T-cell (primary cell): Measurements from ENCODE around the gene AGPAT4. TPM values are rescaled to one million over a fixed set of nuclear protein-coding genes. Genes with fewer than 3 reads are reported as not detected.

ENCODE experiments used
- ATAC-seq, 4 experiments: fragments of 200-7000 bp in 3 of 4; fragments of 150-1000 bp in 1 of 4; cut with Tn5 transposase; replicated peaks in 1 of 4; 1 replicate in 3 of 4; 2 replicates in 1 of 4; pipeline ENCODE4 v1.10.0; 2021; ENCODE audit warnings: moderate library complexity in 3 of 4, mild to moderate bottlenecking in 2 of 4, moderate number of reproducible peaks in 1 of 4
- CTCF ChIA-PET, 2 donors: fragments of 300-600 bp; sonication (Branson Sonifier 250); formaldehyde crosslinking; loops; one replicate each; lab custom pipeline; 2022; ENCODE audit warnings: antibody characterized with exemption in 2 of 2; lab: Charles Lee
- POLR2A ChIA-PET, 2 donors: fragments of 300-600 bp; sonication (Branson Sonifier 250); formaldehyde crosslinking; loops; one replicate each; lab custom pipeline; 2022; ENCODE audit warnings: antibody characterized with exemption in 2 of 2; lab: Charles Lee
- DNase-seq, 35 experiments: peaks; one replicate each; pipeline versions ENCODE4 v3.0.0 to v3.0.0-alpha.2; 2013 to 2023
- H3K27ac ChIP-seq: one replicate; pipeline ENCODE4 v1.5.1; 2013; ENCODE audit warnings: low read length
- H3K27me3 ChIP-seq, 2 experiments: replicated peaks in 1 of 2; 1 replicate in 1 of 2; 2 replicates in 1 of 2; pipeline versions ENCODE4 v1.6.1 to v1.7.0; 2013; ENCODE audit warnings: low read length in 1 of 2, mixed read lengths in 1 of 2; ENCODE audit not compliant: control insufficient read depth in 2 of 2, insufficient read depth in 2 of 2; ENCODE audit errors: extremely low read depth in 1 of 2
- H3K36me3 ChIP-seq, 2 donors: 1 replicate in 1 of 2; 2 replicates in 1 of 2; pipeline versions ENCODE4 v1.6.1 to v1.7.0; 2013; ENCODE audit warnings: low read length in 1 of 2; ENCODE audit not compliant: control insufficient read depth in 2 of 2, insufficient read depth in 1 of 2; ENCODE audit errors: extremely low read depth in 1 of 2
- H3K4me1 ChIP-seq, 2 experiments: 1 replicate in 1 of 2; 2 replicates in 1 of 2; pipeline versions ENCODE4 v1.6.1 to v1.7.0; 2013; ENCODE audit warnings: low read length in 2 of 2, mixed read lengths in 1 of 2; ENCODE audit not compliant: insufficient read depth in 2 of 2, control insufficient read depth in 1 of 2; ENCODE audit errors: extremely low read depth in 1 of 2
- H3K4me3 ChIP-seq, 2 donors: 1 replicate in 1 of 2; 2 replicates in 1 of 2; pipeline versions ENCODE4 v1.5.1 to v1.7.0; 2013; ENCODE audit warnings: mild to moderate bottlenecking in 2 of 2, low read length in 1 of 2, moderate library complexity in 1 of 2; ENCODE audit not compliant: control insufficient read depth in 1 of 2; ENCODE audit errors: extremely low read depth in 1 of 2
- H3K9me3 ChIP-seq: 2 replicates; pipeline ENCODE4 v1.7.0; 2013
- H3K27ac Mint-ChIP-seq, 2 donors: one replicate each; pipeline ENCODE4 v1.8.0; 2020 to 2021; ENCODE audit warnings: mild to moderate bottlenecking in 2 of 2, mixed read lengths in 2 of 2
- H3K27me3 Mint-ChIP-seq, 2 donors: one replicate each; pipeline ENCODE4 v1.8.0; 2021 to 2022; ENCODE audit warnings: mixed read lengths in 2 of 2
- H3K36me3 Mint-ChIP-seq: one replicate; pipeline ENCODE4 v1.8.0; 2021; ENCODE audit warnings: mixed read lengths
- H3K4me1 Mint-ChIP-seq, 3 donors: one replicate each; pipeline ENCODE4 v1.8.0; 2020 to 2022; ENCODE audit warnings: mixed read lengths in 3 of 3, mild to moderate bottlenecking in 1 of 3
- H3K4me3 Mint-ChIP-seq, 3 donors: one replicate each; pipeline ENCODE4 v1.8.0; 2020 to 2022; ENCODE audit warnings: mild to moderate bottlenecking in 3 of 3, mixed read lengths in 3 of 3, moderate library complexity in 3 of 3
- H3K9me3 Mint-ChIP-seq, 3 donors: one replicate each; pipeline ENCODE4 v1.8.0; 2020 to 2022; ENCODE audit warnings: mixed read lengths in 3 of 3
- WGBS: methylation state at CpG from one replicate; pipeline ENCODE4 v1.1.5; 2013; ENCODE audit warnings: missing lambda C conversion rate; ENCODE audit not compliant: insufficient coverage; 5-methylcytosine and 5-hydroxymethylcytosine counted together
- total RNA-seq, 35 experiments: library from RNA in 6 of 35; stranded (reverse) in 6 of 35; fragments of 120-200 nt in 1 of 35; gene quantifications; one replicate each; pipeline versions ENCODE4 v1.2.1 to v1.2.4 and lab custom pipeline; 2013 to 2026

The AGPAT4 gene
- total RNA-seq, 5 donors from 2014 or later (not counting 1 experiment from before 2014, with no cell fraction given): 5.6 to 15.0 (median 6.3) TPM

DNA sequence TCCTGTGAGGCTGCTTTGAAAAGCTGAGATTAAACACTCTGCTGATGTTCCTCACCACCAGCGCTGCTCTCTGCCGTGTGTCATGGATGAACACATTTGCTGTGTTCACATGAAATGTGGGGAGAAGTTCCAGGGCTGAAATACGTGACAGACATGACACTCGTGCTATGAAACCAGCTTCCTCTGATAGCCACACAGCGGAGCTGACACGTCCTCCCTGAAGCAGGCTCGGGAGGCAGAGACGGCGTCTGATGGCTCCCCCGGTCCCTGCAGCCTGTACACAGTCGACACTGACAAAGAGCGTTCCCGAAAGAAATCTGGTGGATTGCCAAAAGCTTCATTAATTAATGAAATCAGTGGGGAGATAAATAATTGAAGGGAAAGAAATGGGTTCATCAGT, 17.5 kb downstream of the AGPAT4 start:
- ChIA-PET POLR2A (interaction anchor here in 1 of 2 donors (0.8 kb wide), 1 partner anchor 17 kb away, joined by 3 read pairs; no protein-coding TSS in a partner anchor), CTCF (no interaction called here)
- Histone ChIP-seq H3K27me3 (no peaks in the 10 kb centered on the region), H3K4me3 (no peak overlapping the region), H3K9me3 (no peaks in the 10 kb centered on the region), H3K27ac (no peak overlapping the region), H3K36me3 (peaks cover 0 to 7% of the 10 kb centered on the region in 2 donors), H3K4me1 (no peaks in the 10 kb centered on the region)
- peaks cover 17% of the 10 kb centered on the region for H3K36me3 Mint-ChIP-seq
- H3K27ac Mint-ChIP-seq: no peak overlapping the region
- WGBS: 88% methylated on average over 12 of the region's 13 CpGs
- no peaks in the 10 kb centered on the region for H3K9me3 Mint-ChIP-seq
- H3K4me3 Mint-ChIP-seq: no peak overlapping the region
- ATAC-seq: no peak
- no peaks in the 10 kb centered on the region for H3K27me3 Mint-ChIP-seq
- DNase-seq: no peak
- H3K4me1 Mint-ChIP-seq: peaks cover 0 to 2% (median 0%) of the 10 kb centered on the region in 3 donors

DNA sequence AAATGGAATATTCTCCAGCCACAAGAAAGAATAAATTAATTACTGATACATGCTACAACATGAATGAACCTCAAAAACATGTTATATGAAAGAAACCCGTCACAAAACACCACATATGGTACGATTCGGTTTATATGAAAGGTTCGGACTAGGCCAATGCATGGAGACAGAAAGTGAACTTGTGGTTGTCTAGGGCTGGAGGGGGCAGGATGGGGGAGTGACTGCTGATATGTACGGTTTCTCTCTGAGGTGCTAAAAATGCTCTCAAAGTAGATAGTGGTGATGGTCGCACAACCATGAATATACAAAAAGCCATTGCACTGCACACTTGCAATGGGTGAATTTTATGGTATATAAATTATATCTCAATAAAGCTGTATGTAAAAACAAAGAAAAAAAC, 18.3 kb downstream of the AGPAT4 start:
- no peak overlapping the region for H3K27ac Mint-ChIP-seq
- H3K9me3 Mint-ChIP-seq: no peaks in the 10 kb centered on the region
- Histone ChIP-seq H3K4me1 (no peaks in the 10 kb centered on the region), H3K36me3 (peaks cover 0 to 4% of the 10 kb centered on the region in 2 donors), H3K4me3 (no peak overlapping the region), H3K27me3 (no peaks in the 10 kb centered on the region), H3K9me3 (no peaks in the 10 kb centered on the region), H3K27ac (no peak overlapping the region)
- ChIA-PET POLR2A (interaction anchor here in 1 of 2 donors (0.8 kb wide), 1 partner anchor 18 kb away, joined by 3 read pairs; no protein-coding TSS in a partner anchor), CTCF (no interaction called here)
- no peaks in the 10 kb centered on the region for H3K27me3 Mint-ChIP-seq
- ATAC-seq (no peak), DNase-seq (no peak)
- H3K4me1 Mint-ChIP-seq: peaks cover 0 to 2% (median 0%) of the 10 kb centered on the region in 3 donors
- no CpG with 5 or more reads among the region's 6 CpGs for WGBS
- H3K36me3 Mint-ChIP-seq: peaks cover 11% of the 10 kb centered on the region
- H3K4me3 Mint-ChIP-seq: no peak overlapping the region

DNA sequence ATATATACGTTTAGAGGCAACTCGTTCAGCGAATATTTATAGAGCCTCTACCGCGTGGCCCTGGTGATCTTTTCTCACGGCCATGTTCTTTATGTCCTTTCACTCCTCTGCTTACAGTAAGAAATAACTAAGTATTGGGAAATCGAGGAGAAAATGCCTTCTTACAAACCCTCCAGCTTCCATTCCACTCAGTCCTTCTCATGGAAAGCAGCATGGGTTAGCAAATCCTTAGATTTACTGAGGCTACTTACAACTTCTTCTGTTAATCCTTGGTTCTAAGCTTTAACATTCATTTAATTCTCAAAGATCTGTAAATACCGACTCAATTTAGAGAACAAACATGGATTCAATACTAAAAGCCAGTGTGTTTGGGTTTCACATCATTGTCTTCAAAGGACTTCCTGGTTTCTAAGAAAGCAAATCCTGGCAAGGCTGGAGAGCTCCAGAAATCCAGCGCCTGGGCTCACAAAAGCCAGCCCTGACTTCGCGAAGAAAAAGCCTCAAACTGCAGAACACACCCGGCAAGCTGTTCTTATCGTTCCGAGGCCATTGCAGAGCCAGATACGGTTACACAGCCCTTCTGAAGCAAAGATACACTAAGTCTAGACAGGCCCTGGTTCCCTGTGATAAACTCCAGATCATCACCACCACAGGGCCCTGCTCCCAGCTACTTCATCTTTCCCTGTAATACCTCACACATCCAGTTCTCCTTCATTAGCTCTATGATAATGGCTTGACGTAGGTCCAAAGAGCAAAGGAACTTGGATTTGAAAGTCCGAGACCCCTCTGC, 19.2 kb downstream of the AGPAT4 start:
- Histone ChIP-seq H3K4me1 (no peaks in the 10 kb centered on the region), H3K27me3 (no peaks in the 10 kb centered on the region), H3K9me3 (no peaks in the 10 kb centered on the region), H3K27ac (no peak overlapping the region), H3K4me3 (no peak overlapping the region), H3K36me3 (no peaks in the 10 kb centered on the region)
- Mint-ChIP-seq H3K4me3 (no peak overlapping the region), H3K9me3 (peaks cover 0 to 3% (median 0%) of the 10 kb centered on the region in 3 donors), H3K36me3 (peaks cover 11% of the 10 kb centered on the region), H3K27ac (no peak overlapping the region), H3K27me3 (no peaks in the 10 kb centered on the region), H3K4me1 (peaks cover 0 to 2% (median 0%) of the 10 kb centered on the region in 3 donors)
- ATAC-seq (no peak), DNase-seq (no peak)
- POLR2A ChIA-PET: interaction anchor here in 1 of 2 donors (0.7 kb wide), 1 partner anchor 20 kb away, joined by 4 read pairs; no protein-coding TSS in a partner anchor
- 88% methylated on average over 8 of the region's 17 CpGs for WGBS
- CTCF ChIA-PET: no interaction called here

DNA sequence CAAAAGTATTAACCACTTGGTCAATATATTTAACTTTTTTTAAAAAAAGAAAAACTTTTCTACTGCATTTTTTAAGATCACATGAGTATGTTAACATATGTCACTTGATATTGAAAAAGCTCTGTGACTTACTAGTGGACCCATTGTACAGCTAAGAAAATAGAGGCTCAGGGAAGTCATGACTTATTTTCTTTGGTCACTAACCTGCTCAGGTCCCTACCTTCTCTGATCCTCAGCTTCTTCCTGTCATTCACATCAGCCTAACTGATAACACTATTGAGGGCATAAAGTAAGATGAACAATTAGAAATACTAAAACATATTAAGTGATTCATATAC, 19.8 kb downstream of the AGPAT4 start:
- H3K4me3 Mint-ChIP-seq: no peak overlapping the region
- ChIA-PET CTCF (no interaction called here), POLR2A (interaction anchor here in 1 of 2 donors (0.7 kb wide), 1 partner anchor 20 kb away, joined by 4 read pairs; no protein-coding TSS in a partner anchor)
- ATAC-seq (no peak), DNase-seq (no peak)
- Histone ChIP-seq H3K36me3 (no peaks in the 10 kb centered on the region), H3K9me3 (no peaks in the 10 kb centered on the region), H3K27ac (no peak overlapping the region), H3K27me3 (no peaks in the 10 kb centered on the region), H3K4me3 (no peak overlapping the region), H3K4me1 (no peaks in the 10 kb centered on the region)
- no peak overlapping the region for H3K27ac Mint-ChIP-seq
- peaks cover 0 to 2% (median 0%) of the 10 kb centered on the region in 3 donors for H3K4me1 Mint-ChIP-seq
- H3K9me3 Mint-ChIP-seq: peaks cover 0 to 3% (median 0%) of the 10 kb centered on the region in 3 donors
- H3K36me3 Mint-ChIP-seq: peaks cover 15% of the 10 kb centered on the region
- H3K27me3 Mint-ChIP-seq: no peaks in the 10 kb centered on the region

DNA sequence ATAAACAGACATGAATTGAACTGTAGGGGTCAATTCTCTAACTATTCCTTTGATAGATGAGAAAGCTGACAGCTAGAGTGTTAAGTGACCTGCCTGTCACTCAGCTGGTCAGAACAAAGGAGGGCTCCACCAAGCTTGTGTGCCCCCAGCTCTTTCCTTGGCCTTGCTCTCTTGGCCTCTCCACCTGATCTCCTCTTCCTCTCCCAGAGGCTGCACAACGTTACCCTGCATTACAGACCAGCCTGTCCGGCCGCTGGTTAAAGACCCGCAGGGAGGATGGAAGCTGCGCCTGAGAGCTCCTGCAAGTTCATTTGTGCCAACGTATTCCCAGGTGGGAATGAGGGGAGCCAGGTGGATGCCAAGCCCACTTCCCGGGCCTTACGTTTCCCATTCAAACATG, 22.5 kb downstream of the AGPAT4 start:
- no peak for DNase-seq
- POLR2A ChIA-PET: interaction anchor here in 1 of 2 donors (1.1 kb wide), 1 partner anchor 9 kb away, joined by 7 read pairs; no protein-coding TSS in a partner anchor
- Histone ChIP-seq H3K4me3 (no peak overlapping the region), H3K9me3 (no peaks in the 10 kb centered on the region), H3K27me3 (no peaks in the 10 kb centered on the region), H3K36me3 (no peaks in the 10 kb centered on the region), H3K27ac (no peak overlapping the region), H3K4me1 (no peaks in the 10 kb centered on the region)
- peaks cover 0 to 3% (median 0%) of the 10 kb centered on the region in 3 donors for H3K9me3 Mint-ChIP-seq
- CTCF ChIA-PET: interaction anchor here in 1 of 2 donors (0.9 kb wide), 1 partner anchor 31 kb away, joined by 3 read pairs; no protein-coding TSS in a partner anchor
- no peak overlapping the region for H3K4me3 Mint-ChIP-seq
- 88% methylated on average over 7 of the region's 8 CpGs for WGBS
- H3K27me3 Mint-ChIP-seq: no peaks in the 10 kb centered on the region
- H3K27ac Mint-ChIP-seq: no peak overlapping the region
- peaks cover 0 to 2% (median 0%) of the 10 kb centered on the region in 3 donors for H3K4me1 Mint-ChIP-seq
- no peak for ATAC-seq
- H3K36me3 Mint-ChIP-seq: peaks cover 22% of the 10 kb centered on the region

DNA sequence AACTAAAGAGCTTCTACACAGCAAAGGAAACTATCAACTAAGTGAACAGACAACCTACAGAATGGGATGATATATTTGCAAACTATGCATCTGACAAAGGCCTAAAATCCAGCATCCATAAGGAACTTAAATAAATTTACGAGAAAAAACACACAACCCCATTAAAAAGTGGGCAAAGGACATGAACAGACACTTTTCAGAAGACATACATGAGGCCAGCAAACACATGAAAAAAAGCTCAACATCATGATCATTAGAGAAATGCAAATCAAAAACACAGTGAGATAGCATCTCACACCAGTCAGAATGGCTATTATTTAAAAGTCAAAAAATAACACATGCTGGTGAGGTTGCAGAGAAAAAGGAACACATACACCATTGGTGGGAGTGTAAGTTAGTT, 24.5 kb downstream of the AGPAT4 start:
- POLR2A ChIA-PET: interaction anchor here in 1 of 2 donors (1.6 kb wide), 1 partner anchor 25 kb away, joined by 4 read pairs; the partner anchor contains the start of gene AGPAT4
- ATAC-seq: no peak
- H3K36me3 Mint-ChIP-seq: peaks cover 30% of the 10 kb centered on the region
- H3K4me3 Mint-ChIP-seq: no peak overlapping the region
- no peaks in the 10 kb centered on the region for H3K36me3 ChIP-seq
- no peak overlapping the region for H3K27ac Mint-ChIP-seq
- CTCF ChIA-PET: no interaction called here
- no peaks in the 10 kb centered on the region for H3K4me1 ChIP-seq
- no peak overlapping the region for H3K4me3 ChIP-seq
- H3K9me3 Mint-ChIP-seq: peaks cover 0 to 3% (median 0%) of the 10 kb centered on the region in 3 donors
- peaks cover 0 to 2% (median 0%) of the 10 kb centered on the region in 3 donors for H3K4me1 Mint-ChIP-seq
- no peak for DNase-seq
- H3K9me3 ChIP-seq: no peaks in the 10 kb centered on the region
- no peak overlapping the region for H3K27ac ChIP-seq
- H3K27me3 Mint-ChIP-seq: no peaks in the 10 kb centered on the region
- H3K27me3 ChIP-seq: no peaks in the 10 kb centered on the region
- WGBS: no CpG with 5 or more reads among the region's 1 CpG
